Prostate gland (tissue), 2 donors: ENCODE results near the gene SGK1. TPM values are rescaled to one million over a fixed set of nuclear protein-coding genes. Genes with fewer than 3 reads are reported as not detected.
"Not testable (repeated sequence)": the region's sequence is repeated elsewhere in the genome, so short reads cannot be mapped to it uniquely, and the experiment has no call there.

Experiments used
- DNase-seq: peaks from one replicate; pipeline ENCODE4 v3.0.0-alpha.2; 2019; ENCODE audit warnings: low spot score
- H3K27ac ChIP-seq, 2 donors: fragments of 200-600 bp; sonication (generic); 2 replicates each; pipeline ENCODE4 v1.5.1; 2017 to 2019
- H3K27me3 ChIP-seq: fragments of 200-600 bp; sonication (generic); replicated peaks from 2 replicates; pipeline ENCODE4 v1.5.1; 2019; ENCODE audit not compliant: insufficient read depth
- H3K36me3 ChIP-seq, 2 donors: fragments of 200-600 bp; sonication (generic); 1 replicate in 1 of 2; 2 replicates in 1 of 2; pipeline versions ENCODE4 v1.5.1 to v1.8.1; 2017 to 2019
- H3K4me1 ChIP-seq: fragments of 200-600 bp; sonication (generic); replicated peaks from 2 replicates; pipeline ENCODE4 v1.5.1; 2019
- H3K4me3 ChIP-seq, 2 donors: fragments of 200-600 bp; sonication (generic); 2 replicates each; pipeline ENCODE4 v1.5.1; 2017 to 2019
- H3K9me3 ChIP-seq: fragments of 200-600 bp; sonication (generic); 2 replicates; pipeline ENCODE4 v1.5.1; 2017
- POLR2A ChIP-seq: fragments of 450-650 bp; IDR thresholded peaks from one replicate; pipeline ENCODE4 v1.6.1; 2016; ENCODE audit warnings: antibody characterized with exemption, mild to moderate bottlenecking
- POLR2AphosphoS5 ChIP-seq: sonication (generic); formaldehyde crosslinking; IDR thresholded peaks from one replicate; pipeline ENCODE4 v1.6.1; 2017; ENCODE audit warnings: antibody characterized with exemption
- WGBS: methylation state at CpG from one replicate; pipeline ENCODE4 v1.1.5; 2018; 5-methylcytosine and 5-hydroxymethylcytosine counted together
- intact Hi-C: fragments of 100-400 bp; cut with DNase I; formaldehyde crosslinking; loops from one replicate; pipeline ENCODE4 v1.14.2; 2022
- total RNA-seq, 2 donors: library from RNA; depleted of rRNA; stranded (reverse); fragments of >200 nt; gene quantifications; one replicate each; pipeline ENCODE4 v1.1.0, GENCODE V29; 2016
- TF ChIP-seq, protein P1 (sequence below), 4 experiments: fragments of 200-600 bp in 2 of 4; fragments of 450-650 bp in 2 of 4; sonication (generic) in 2 of 4; IDR thresholded peaks; 1 replicate in 3 of 4; 2 replicates in 1 of 4; pipeline ENCODE4 v1.5.1; 2016 to 2019; ENCODE audit warnings: antibody characterized with exemption in 4 of 4, mild to moderate bottlenecking in 2 of 4, moderate library complexity in 2 of 4

Gene SGK1
- total RNA-seq, 2 donors from 2014 or later: 243 to 260 TPM

DNA sequence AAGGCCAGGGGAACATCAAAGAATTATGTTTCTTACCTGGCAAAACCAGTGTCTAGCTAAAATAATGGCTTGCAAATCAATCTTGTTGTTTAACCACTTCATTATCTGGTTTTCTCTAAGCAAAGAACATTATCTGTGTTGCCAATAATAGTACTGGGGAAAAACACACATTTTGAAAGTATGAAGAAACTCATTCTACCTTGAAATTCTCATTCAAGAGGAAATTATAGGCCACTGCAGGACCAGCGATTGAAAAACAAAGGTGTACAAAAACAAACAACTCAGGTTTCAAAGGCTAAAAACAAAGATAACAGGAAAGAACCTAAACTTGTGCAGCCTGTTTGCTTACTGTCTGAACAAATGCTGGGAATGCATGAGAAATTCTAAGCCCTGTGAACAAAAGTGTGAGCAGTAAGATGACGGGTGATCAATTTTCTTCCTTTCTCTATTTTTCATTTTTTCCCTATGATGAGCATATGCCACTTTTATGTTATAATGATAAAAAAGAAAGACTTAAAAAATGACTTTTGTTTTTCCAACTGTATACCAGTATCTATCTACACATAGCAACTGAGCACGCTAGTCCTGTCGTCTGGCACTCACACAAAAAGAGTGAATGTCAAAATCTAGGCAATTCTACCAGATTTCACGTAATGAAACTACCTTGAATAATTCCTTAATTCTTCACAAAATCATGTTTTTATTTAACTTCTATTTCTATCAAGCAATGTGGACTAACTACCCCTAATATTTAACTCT, 117.9 kb downstream of the SGK1 start:
- no peak overlapping the region for H3K27ac ChIP-seq

DNA sequence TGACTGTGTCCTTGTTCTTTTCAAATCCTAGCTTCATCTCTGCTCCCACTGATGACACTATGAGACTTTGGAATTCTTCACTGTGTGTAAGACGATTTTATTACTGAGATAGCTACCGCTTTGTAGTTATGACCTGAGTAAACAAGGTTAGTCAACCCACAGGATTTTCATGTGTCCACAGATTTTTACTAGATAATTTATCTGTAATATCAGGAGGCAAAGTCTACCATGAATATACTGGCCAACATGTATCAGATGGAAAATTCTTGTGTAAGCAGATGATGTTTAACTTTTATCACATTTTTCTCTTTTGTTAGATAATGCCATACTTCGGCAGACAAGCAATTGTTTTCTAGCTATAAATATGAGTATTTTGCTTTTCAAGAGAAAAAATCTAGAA, 119.8 kb downstream of the SGK1 start:
- Histone ChIP-seq H3K9me3 (no peaks in the 10 kb centered on the region), H3K4me3 (no peak overlapping the region), H3K36me3 (no peaks in the 10 kb centered on the region), H3K27me3 (no peaks in the 10 kb centered on the region), H3K27ac (no peak overlapping the region), H3K4me1 (no peaks in the 10 kb centered on the region)
- WGBS: 49% methylated on average over 3 of the region's 3 CpGs
- intact Hi-C loops: no loop called here
- TF ChIP-seq POLR2AphosphoS5: no peak
- TF ChIP-seq POLR2A: no peak
- TF ChIP-seq, protein P1, sequence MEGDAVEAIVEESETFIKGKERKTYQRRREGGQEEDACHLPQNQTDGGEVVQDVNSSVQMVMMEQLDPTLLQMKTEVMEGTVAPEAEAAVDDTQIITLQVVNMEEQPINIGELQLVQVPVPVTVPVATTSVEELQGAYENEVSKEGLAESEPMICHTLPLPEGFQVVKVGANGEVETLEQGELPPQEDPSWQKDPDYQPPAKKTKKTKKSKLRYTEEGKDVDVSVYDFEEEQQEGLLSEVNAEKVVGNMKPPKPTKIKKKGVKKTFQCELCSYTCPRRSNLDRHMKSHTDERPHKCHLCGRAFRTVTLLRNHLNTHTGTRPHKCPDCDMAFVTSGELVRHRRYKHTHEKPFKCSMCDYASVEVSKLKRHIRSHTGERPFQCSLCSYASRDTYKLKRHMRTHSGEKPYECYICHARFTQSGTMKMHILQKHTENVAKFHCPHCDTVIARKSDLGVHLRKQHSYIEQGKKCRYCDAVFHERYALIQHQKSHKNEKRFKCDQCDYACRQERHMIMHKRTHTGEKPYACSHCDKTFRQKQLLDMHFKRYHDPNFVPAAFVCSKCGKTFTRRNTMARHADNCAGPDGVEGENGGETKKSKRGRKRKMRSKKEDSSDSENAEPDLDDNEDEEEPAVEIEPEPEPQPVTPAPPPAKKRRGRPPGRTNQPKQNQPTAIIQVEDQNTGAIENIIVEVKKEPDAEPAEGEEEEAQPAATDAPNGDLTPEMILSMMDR (IDR thresholded peaks at IDR 0.05): no peak
- DNase-seq: no peak

More for the DNA sequence above, 117.9 kb downstream of the SGK1 start:
- intact Hi-C loops: no loop called here
- H3K4me3 ChIP-seq: no peak overlapping the region
- no peaks in the 10 kb centered on the region for H3K9me3 ChIP-seq
- 63% methylated on average over 5 of the region's 5 CpGs for WGBS
- no peak for DNase-seq
- no peaks in the 10 kb centered on the region for H3K4me1 ChIP-seq
- TF ChIP-seq POLR2AphosphoS5: no peak
- TF ChIP-seq POLR2A: no peak
- TF ChIP-seq, protein P1 (IDR thresholded peaks at IDR 0.05): no peak
- H3K36me3 ChIP-seq: no peaks in the 10 kb centered on the region
- no peaks in the 10 kb centered on the region for H3K27me3 ChIP-seq

DNA sequence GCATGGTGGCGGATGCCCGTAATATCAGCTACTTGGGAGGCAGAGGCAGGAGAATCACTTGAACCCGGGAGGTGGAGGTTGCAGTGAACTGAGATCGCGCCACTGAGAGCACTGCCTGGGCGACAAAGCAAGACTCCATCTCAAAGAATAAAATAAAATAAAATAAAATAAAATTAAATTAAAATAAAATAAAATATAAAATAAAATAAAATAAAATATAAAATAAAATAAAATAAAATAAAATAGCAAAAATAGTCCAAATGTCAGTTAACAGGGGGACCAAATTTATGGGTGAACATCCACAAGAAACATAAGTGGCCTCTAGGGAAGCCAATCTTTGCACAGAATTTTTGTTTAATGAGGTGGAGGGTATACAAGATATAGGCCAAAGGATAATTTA, 120.2 kb downstream of the SGK1 start:
- H3K4me3 ChIP-seq, DNase-seq, H3K27ac ChIP-seq, H3K9me3 ChIP-seq, H3K36me3 ChIP-seq, intact Hi-C loops, H3K4me1 ChIP-seq, H3K27me3 ChIP-seq: not testable (repeated sequence)
- 76% methylated on average over 6 of the region's 6 CpGs for WGBS

DNA sequence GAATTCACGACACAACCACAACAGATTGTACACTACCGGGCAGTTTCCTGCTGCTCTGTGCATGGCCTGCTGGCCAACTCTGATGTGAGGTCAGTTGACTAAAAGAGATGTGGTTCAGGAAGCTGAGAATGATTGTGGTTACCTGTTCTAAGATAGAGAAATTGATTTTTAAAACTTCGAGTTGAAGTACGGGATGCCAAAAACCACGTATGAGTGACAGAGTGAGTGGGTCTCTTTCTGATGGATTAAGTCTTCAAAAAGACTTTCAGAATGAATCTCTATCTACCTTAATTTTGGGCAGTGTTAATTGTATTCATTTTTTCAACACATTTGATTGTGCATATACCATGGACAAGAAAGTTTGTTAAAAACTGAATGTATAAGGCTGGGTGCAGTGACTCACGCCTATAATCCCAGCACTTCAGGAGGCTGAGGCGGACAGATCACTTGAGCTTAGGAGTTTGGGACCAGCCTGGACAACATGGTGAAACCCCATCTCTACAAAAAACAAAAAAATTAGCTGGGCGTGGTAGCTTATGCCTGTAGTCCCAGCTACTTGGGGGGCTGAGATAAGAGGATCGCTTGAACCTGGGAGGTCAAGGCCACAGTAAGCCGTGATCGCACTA, 121.2 kb downstream of the SGK1 start:
- H3K9me3 ChIP-seq: no peaks in the 10 kb centered on the region
- no peaks in the 10 kb centered on the region for H3K27me3 ChIP-seq
- no peak overlapping the region for H3K27ac ChIP-seq
- TF ChIP-seq POLR2A (no peak), POLR2AphosphoS5 (no peak)
- TF ChIP-seq, protein P1 (IDR thresholded peaks at IDR 0.05): no peak
- 94% methylated on average over 11 of the region's 11 CpGs for WGBS
- no peak overlapping the region for H3K4me3 ChIP-seq
- intact Hi-C loops: no loop called here
- no peak for DNase-seq
- no peaks in the 10 kb centered on the region for H3K4me1 ChIP-seq
- no peaks in the 10 kb centered on the region for H3K36me3 ChIP-seq

DNA sequence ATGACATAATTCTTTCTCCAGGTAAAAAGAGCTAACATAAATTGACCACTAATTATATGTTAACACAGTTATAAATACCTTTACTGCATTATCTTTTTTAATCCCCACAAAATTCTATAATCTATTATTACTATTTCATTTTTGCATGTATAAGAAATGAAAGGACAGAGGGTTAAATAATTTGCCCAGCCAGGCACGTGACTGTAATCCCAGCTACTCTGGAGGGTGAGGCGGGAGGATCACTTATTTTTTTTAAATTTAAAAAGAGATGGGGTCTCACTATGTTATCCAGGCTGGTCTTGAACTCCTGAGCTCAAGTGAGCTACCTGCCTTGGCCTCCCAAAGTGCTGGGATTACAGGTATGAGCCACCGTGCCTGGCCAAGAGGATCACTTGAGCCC, 121.9 kb downstream of the SGK1 start:
- WGBS: 94% methylated on average over 3 of the region's 3 CpGs
- no peak overlapping the region for H3K27ac ChIP-seq

More for the DNA sequence above, 121.9 kb downstream of the SGK1 start:
- TF ChIP-seq POLR2A: no peak
- TF ChIP-seq, protein P1 (IDR thresholded peaks at IDR 0.05): no peak
- TF ChIP-seq POLR2AphosphoS5: no peak
- H3K27me3 ChIP-seq: no peaks in the 10 kb centered on the region
- no peaks in the 10 kb centered on the region for H3K9me3 ChIP-seq
- no peaks in the 10 kb centered on the region for H3K4me1 ChIP-seq
- intact Hi-C loops: no loop called here
- no peak for DNase-seq
- H3K36me3 ChIP-seq: no peaks in the 10 kb centered on the region
- H3K4me3 ChIP-seq: no peak overlapping the region
